ENCODE measurements around the gene MYCN. TPM values are rescaled to one million over a fixed set of nuclear protein-coding genes. Genes with fewer than 3 reads are reported as not detected.

MYCN gene
- total and polyA plus RNA-seq, 2 of the 13 experiments (the other 11 are each of a cell fraction or from before 2014, with no cell fraction given): not detected

DNA sequence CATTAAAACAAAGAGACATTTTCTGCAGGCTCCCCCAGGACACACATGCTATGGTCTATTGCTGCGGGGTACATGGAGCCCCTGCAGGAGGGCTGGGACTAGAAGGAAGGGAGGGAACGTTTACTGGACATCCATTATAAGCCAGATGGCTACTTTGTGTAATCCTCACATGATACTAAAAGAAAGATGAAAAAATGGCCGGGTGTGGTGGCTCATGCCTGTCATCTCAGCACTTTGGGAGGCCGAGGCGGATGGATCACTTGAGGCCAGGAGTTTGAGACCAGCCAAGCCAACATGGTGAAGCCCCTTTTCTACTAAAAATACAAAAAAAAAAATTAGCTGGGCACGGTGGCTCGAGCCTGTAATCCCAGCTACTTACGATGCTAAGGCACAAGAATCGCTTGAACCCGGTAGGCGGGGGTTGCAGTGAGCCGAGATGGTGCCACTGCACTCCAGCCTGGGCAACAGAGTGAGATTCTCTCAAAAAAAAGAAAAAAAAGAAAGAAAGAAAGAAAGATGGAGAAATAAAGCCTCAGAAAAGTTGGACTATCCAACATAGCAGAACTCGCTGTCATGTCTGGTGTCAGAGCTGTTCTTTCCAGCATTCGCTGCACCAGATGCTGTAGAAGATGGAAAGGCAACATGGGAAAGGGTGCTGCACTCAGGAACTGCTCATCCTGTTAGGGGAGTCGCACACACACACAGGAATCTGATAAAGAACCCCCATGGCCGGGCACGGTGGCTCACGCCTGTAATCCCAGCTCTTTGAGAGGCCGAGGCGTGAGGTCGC is 7.8 kb upstream of the MYCN start:
- DNase-seq (ENCODE audit: low spot score) (no peak), ATAC-seq (no peak), FAIRE-seq (no peak)
- intact Hi-C loops (cut with micrococcal nuclease; ENCODE audit: unreplicated experiment): no loop called here
- ChIA-PET CTCF (ENCODE audit: low intra/inter-chr PET ratio, low total read pairs) (no interaction called here), POLR2A (no interaction called here)
- H2AFZ ChIP-seq (ENCODE audit: low read length): no peak overlapping the region
- no TSS peak for BruUV-seq (replicated peaks)
- H3K9ac ChIP-seq (ENCODE audit: insufficient read depth, low read depth, low read length): no peak overlapping the region
- no peaks in the 10 kb centered on the region for H3K36me3 ChIP-seq (replicated peaks in 1 of 2; ENCODE audit: control insufficient read depth in 1 of 2, insufficient read depth in 2 of 2, low read length in 2 of 2)
- no peaks in the 10 kb centered on the region for H3K79me2 ChIP-seq (ENCODE audit: insufficient read depth, low read length)
- no peak overlapping the region for H3K27ac ChIP-seq (ENCODE audit: extremely low read length, insufficient read depth, low read length)
- H4K20me1 ChIP-seq (ENCODE audit: insufficient read depth, low read length): no peaks in the 10 kb centered on the region
- in situ Hi-C loops (cut with HindIII; ENCODE audit: extremely low pct_ligation_motif_present, low pct_unique_long_range_greater_than_20kb): no loop called here
- peaks cover 0 to 4% of the 10 kb centered on the region in 2 experiments; a peak in 1 of 5 replicates for H3K27me3 ChIP-seq (ENCODE audit: control insufficient read depth in 1 of 2, insufficient read depth in 2 of 2, low read length in 2 of 2)
- H3K9me3 ChIP-seq (ENCODE audit: low read length): no peaks in the 10 kb centered on the region
- H3K4me1 ChIP-seq (ENCODE audit: insufficient read depth, low read length): no peaks in the 10 kb centered on the region
- WGBS (ENCODE audit: low lambda C conversion rate): 58% methylated on average over 21 of the region's 21 CpGs
- H3K4me2 ChIP-seq (ENCODE audit: low read depth, low read length): no peak overlapping the region
- no peak overlapping the region for H3K4me3 ChIP-seq (replicated peaks in 1 of 3; ENCODE audit: insufficient read depth in 1 of 3, low read depth in 2 of 3, low read length in 3 of 3)
- no peak for TF ChIP-seq MZF1 (CRISPR knock-in tag; IDR thresholded peaks at IDR 0.05; ENCODE audit: borderline replicate concordance)
- no peak for TF ChIP-seq ZNF510 (CRISPR knock-in tag; IDR thresholded peaks at IDR 0.05; ENCODE audit: low read depth)
- no peak for TF ChIP-seq ATF7 (IDR thresholded peaks at IDR 0.05)
- TF ChIP-seq ATF7 (CRISPR knock-in tag; IDR thresholded peaks at IDR 0.05): no peak

DNA sequence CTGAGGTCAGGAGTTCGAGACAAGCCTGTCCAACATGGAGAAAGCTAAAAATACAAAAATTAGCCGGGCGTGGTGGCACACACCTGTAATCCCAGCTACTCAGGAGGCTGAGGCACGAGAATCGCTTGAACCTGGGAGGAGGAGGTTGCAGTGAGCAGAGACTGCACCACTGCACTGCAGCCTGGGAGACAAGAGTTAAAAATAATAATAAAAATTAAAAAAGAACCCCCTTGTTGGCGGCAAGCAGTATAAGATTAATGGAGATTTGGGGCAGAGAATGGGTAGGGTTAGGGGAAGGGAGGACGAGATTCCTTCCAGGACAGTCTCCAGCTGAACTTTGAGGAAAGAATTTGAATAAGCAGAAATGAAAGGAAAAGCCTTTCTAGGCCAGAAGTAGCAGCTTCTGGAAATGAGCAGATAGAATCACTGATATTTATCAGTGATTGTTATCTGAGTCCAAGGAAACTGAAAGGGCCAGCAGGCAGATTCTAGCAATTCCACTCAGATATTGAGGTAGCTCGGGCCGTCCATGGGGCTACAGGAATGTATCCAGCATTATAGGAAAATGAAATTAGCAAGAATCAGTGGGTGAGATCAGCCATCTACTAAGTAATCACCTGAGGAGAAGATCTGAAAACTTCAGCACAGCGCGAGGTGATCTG is 7.0 kb upstream of the MYCN start:
- ChIA-PET POLR2A (no interaction called here), CTCF (ENCODE audit: low intra/inter-chr PET ratio, low total read pairs) (no interaction called here)
- no peaks in the 10 kb centered on the region for H3K36me3 ChIP-seq (replicated peaks in 1 of 2; ENCODE audit: control insufficient read depth in 1 of 2, insufficient read depth in 2 of 2, low read length in 2 of 2)
- TF ChIP-seq, protein P1, sequence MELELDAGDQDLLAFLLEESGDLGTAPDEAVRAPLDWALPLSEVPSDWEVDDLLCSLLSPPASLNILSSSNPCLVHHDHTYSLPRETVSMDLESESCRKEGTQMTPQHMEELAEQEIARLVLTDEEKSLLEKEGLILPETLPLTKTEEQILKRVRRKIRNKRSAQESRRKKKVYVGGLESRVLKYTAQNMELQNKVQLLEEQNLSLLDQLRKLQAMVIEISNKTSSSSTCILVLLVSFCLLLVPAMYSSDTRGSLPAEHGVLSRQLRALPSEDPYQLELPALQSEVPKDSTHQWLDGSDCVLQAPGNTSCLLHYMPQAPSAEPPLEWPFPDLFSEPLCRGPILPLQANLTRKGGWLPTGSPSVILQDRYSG (CRISPR knock-in tag; IDR thresholded peaks at IDR 0.05): no peak
- H3K9ac ChIP-seq (ENCODE audit: insufficient read depth, low read depth, low read length): no peak overlapping the region
- ATAC-seq: no peak
- H3K27ac ChIP-seq (ENCODE audit: extremely low read length, insufficient read depth, low read length): no peak overlapping the region
- H3K4me3 ChIP-seq (replicated peaks in 1 of 3; ENCODE audit: insufficient read depth in 1 of 3, low read depth in 2 of 3, low read length in 3 of 3): no peak overlapping the region
- 31% methylated on average over 11 of the region's 11 CpGs for WGBS (ENCODE audit: low lambda C conversion rate)
- intact Hi-C loops (cut with micrococcal nuclease; ENCODE audit: unreplicated experiment) (no loop called here), in situ Hi-C loops (cut with HindIII; ENCODE audit: extremely low pct_ligation_motif_present, low pct_unique_long_range_greater_than_20kb) (no loop called here)
- BruUV-seq (replicated peaks): no TSS peak
- no peaks in the 10 kb centered on the region for H4K20me1 ChIP-seq (ENCODE audit: insufficient read depth, low read length)
- FAIRE-seq: no peak
- no peaks in the 10 kb centered on the region for H3K4me1 ChIP-seq (ENCODE audit: insufficient read depth, low read length)
- DNase-seq (ENCODE audit: low spot score): no peak
- peaks cover 0 to 4% of the 10 kb centered on the region in 2 experiments; a peak in 1 of 5 replicates for H3K27me3 ChIP-seq (ENCODE audit: control insufficient read depth in 1 of 2, insufficient read depth in 2 of 2, low read length in 2 of 2)
- H3K4me2 ChIP-seq (ENCODE audit: low read depth, low read length): no peak overlapping the region
- H3K79me2 ChIP-seq (ENCODE audit: insufficient read depth, low read length): no peaks in the 10 kb centered on the region
- no peaks in the 10 kb centered on the region for H3K9me3 ChIP-seq (ENCODE audit: low read length)
- no peak overlapping the region for H2AFZ ChIP-seq (ENCODE audit: low read length)

Measured in HepG2 (cell line).